Erythroblast (primary cell): ENCODE results near the gene TMC1.

Experiments used
- GATA1 ChIP-seq: IDR thresholded peaks from 2 replicates; pipeline ENCODE4 v1.6.1; 2011; ENCODE audit warnings: low read depth, mild to moderate bottlenecking, control low read depth, low read length, moderate library complexity
- POLR2A ChIP-seq: IDR thresholded peaks from 2 replicates; pipeline ENCODE4 v1.6.1; 2011; ENCODE audit warnings: mild to moderate bottlenecking, low read length

DNA sequence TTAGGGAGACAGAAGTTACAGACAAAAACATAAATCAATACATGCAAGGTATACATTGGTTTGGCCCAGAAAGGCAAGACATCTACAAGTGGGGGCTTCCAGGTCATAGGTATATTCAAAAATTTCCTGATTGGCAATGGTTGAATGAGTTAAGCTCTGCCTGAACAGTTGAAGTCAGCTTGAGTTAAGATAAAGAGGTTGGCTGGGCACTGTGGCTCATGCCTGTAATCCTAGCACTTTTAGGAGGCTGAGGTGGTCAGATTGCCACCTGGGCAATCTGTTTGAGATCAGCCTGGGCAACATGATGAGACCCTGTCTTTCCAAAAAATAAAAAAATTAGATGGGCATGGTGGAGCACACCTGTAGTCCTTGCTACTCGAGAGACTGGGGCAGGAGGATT lies 16.3 kb downstream of the TMC1 start:
- TF ChIP-seq POLR2A (no peak), GATA1 (no peak)
